Measurements from ENCODE around the gene ZNF581. TPM values are rescaled to one million over a fixed set of nuclear protein-coding genes. Genes with fewer than 3 reads are reported as not detected.

ZNF581 gene
- total RNA-seq, 4 donors from 2014 or later, result 11.8 to 20.2 (median 14.0) TPM

GRCh38 chr19:55635334-55635717 lies 8.1 kb upstream of the ZNF581 start:
- DNase-seq, result no peak
- Histone ChIP-seq H3K4me3 (peak overlapping the region; percentile 81 to 97 (median 96)), H3K36me3 (peaks cover 0 to 9% (median 0%) of the 10 kb centered on the region in 3 donors), H3K4me1 (peaks cover 34 to 78% (median 54%) of the 10 kb centered on the region in 3 donors), H3K27me3 (no peaks in the 10 kb centered on the region), H3K27ac (peak overlapping the region; percentile 97 to 99 (median 98)), H3K9me3 (no peaks in the 10 kb centered on the region)
- TF ChIP-seq POLR2A (IDR thresholded peaks at IDR 0.05) (no peak), CTCF (IDR thresholded peaks at IDR 0.05) (no peak)
- intact Hi-C loops (cut with DNase I), result no loop called here
- WGBS, 2 donors, result 9 to 12% methylated on average over 9 of the region's 9 CpGs

GRCh38 chr19:55635856-55636440 lies 7.5 kb upstream of the ZNF581 start:
- H3K4me1 ChIP-seq, result peaks cover 38 to 83% (median 55%) of the 10 kb centered on the region in 3 donors
- H3K36me3 ChIP-seq, result peaks cover 0 to 9% (median 0%) of the 10 kb centered on the region in 3 donors
- TF ChIP-seq POLR2A (IDR thresholded peaks at IDR 0.05) (no peak), CTCF (IDR thresholded peaks at IDR 0.05) (no peak)
- H3K27me3 ChIP-seq, result no peaks in the 10 kb centered on the region
- peak overlapping the region; percentile 81 to 97 (median 96) for H3K4me3 ChIP-seq
- no peaks in the 10 kb centered on the region for H3K9me3 ChIP-seq
- intact Hi-C loops (cut with DNase I), result no loop called here
- WGBS, 2 donors, result 49 to 56% methylated on average over 7 of the region's 7 CpGs
- H3K27ac ChIP-seq, result peak overlapping the region; percentile 97 to 99 (median 98)
- DNase-seq, result no peak

- H3K9me3 ChIP-seq, result no peaks in the 10 kb centered on the region
- peak overlapping the region in 1 of 4 donors; percentile 23 for H3K4me3 ChIP-seq
- H3K27me3 ChIP-seq, result no peaks in the 10 kb centered on the region
- DNase-seq, result no peak
- H3K27ac ChIP-seq, result peak overlapping the region in 2 of 4 donors; percentile 97 to 98
- no peak for TF ChIP-seq CTCF (IDR thresholded peaks at IDR 0.05)
- H3K36me3 ChIP-seq, result peaks cover 0 to 9% (median 0%) of the 10 kb centered on the region in 3 donors
- H3K4me1 ChIP-seq, result peaks cover 46 to 85% (median 57%) of the 10 kb centered on the region in 3 donors
- WGBS, 2 donors, result 81 to 83% methylated on average over 4 of the region's 4 CpGs
- intact Hi-C loops (cut with DNase I), result no loop called here
Observed at GRCh38 chr19:55636723-55637122, 6.7 kb upstream of the ZNF581 start.

- TF ChIP-seq POLR2A (IDR thresholded peaks at IDR 0.05), result no peak
- TF ChIP-seq CTCF (IDR thresholded peaks at IDR 0.05), result no peak
- WGBS, 2 donors, result 73 to 75% methylated on average over 10 to 11 of the region's 11 CpGs
- intact Hi-C loops (cut with DNase I), result no loop called here
- Histone ChIP-seq H3K36me3 (peaks cover 0 to 9% (median 0%) of the 10 kb centered on the region in 3 donors), H3K9me3 (no peaks in the 10 kb centered on the region), H3K27me3 (no peaks in the 10 kb centered on the region), H3K4me1 (peaks cover 54 to 85% (median 59%) of the 10 kb centered on the region in 3 donors), H3K27ac (no peak overlapping the region), H3K4me3 (no peak overlapping the region)
- no peak for DNase-seq
Observed at GRCh38 chr19:55637534-55637933, 5.9 kb upstream of the ZNF581 start.

GRCh38 chr19:55638864-55639359 lies 4.5 kb upstream of the ZNF581 start:
- H3K27ac ChIP-seq, result peak overlapping the region in 1 of 4 donors; percentile 39
- no peak overlapping the region for H3K4me3 ChIP-seq
- intact Hi-C loops (cut with DNase I), result no loop called here
- 78 to 84% methylated on average over 5 to 6 of the region's 6 CpGs for WGBS, 2 donors
- H3K4me1 ChIP-seq, result peaks cover 62 to 93% (median 62%) of the 10 kb centered on the region in 3 donors
- no peaks in the 10 kb centered on the region for H3K27me3 ChIP-seq
- peaks cover 0 to 9% (median 0%) of the 10 kb centered on the region in 3 donors for H3K36me3 ChIP-seq
- no peaks in the 10 kb centered on the region for H3K9me3 ChIP-seq
- no peak for TF ChIP-seq POLR2A (IDR thresholded peaks at IDR 0.05)
- TF ChIP-seq CTCF (IDR thresholded peaks at IDR 0.05), result peak in 2 of 6 experiments; percentile 14 to 33
- DNase-seq, result no peak

Data from esophagus squamous epithelium (tissue), 5 donors.